Breast epithelium (tissue), 3 donors: ENCODE results near the gene BDKRB2.

Source experiments
- CTCF ChIP-seq, 3 donors: fragments of 450-650 bp; IDR thresholded peaks; one replicate each; pipeline ENCODE4 v1.5.1; 2016 to 2017; ENCODE audit warnings: antibody characterized with exemption in 3 of 3, mild to moderate bottlenecking in 3 of 3, moderate library complexity in 3 of 3
- POLR2A ChIP-seq: fragments of 450-650 bp; IDR thresholded peaks from one replicate; pipeline ENCODE4 v1.6.1; 2016; ENCODE audit warnings: antibody characterized with exemption, mild to moderate bottlenecking, moderate library complexity

- no peak for TF ChIP-seq CTCF (IDR thresholded peaks at IDR 0.05)
- no peak for TF ChIP-seq POLR2A
Observed at GRCh38 chr14:96286251-96286650, 81.6 kb downstream of the BDKRB2 start.
